OCI-LY3 (cell line): ENCODE measurements around the gene PLXNB3.

Experiments
- H2AFZ ChIP-seq: fragments of 200-600, 300-600 bp; shearing (Covaris generic); 2 replicates; pipeline ENCODE4 v1.6.0; 2014; ENCODE audit warnings: antibody characterized with exemption, low read depth, low read length
- H3K27ac ChIP-seq: fragments of 200-600, 300-600 bp; sonication (generic); 2 replicates; pipeline ENCODE4 v1.5.1; 2014; ENCODE audit warnings: mild to moderate bottlenecking, low read length, moderate library complexity, mixed read lengths
- H3K27me3 ChIP-seq: fragments of 200-600, 300-600 bp; sonication (generic); 2 replicates; pipeline ENCODE4 v1.6.1; 2014; ENCODE audit warnings: low read depth, low read length, mixed read lengths
- H3K36me3 ChIP-seq: fragments of 200-600, 300-600 bp; sonication (generic); replicated peaks from 2 replicates; pipeline ENCODE3; 2014; ENCODE audit warnings: low read depth, low read length, mixed read lengths
- H3K4me1 ChIP-seq: fragments of 300-600, 200-600 bp; sonication (generic); 2 replicates; pipeline ENCODE4 v1.6.1; 2014; ENCODE audit warnings: low read length, mixed read lengths
- H3K4me2 ChIP-seq: fragments of 200-600, 300-600 bp; sonication (generic); 2 replicates; pipeline ENCODE4 v1.6.1; 2014; ENCODE audit warnings: low read length, mixed read lengths
- H3K4me3 ChIP-seq: fragments of 300-600, 200-600 bp; sonication (generic); 2 replicates; pipeline ENCODE4 v1.5.1; 2014; ENCODE audit warnings: antibody characterized with exemption, mild to moderate bottlenecking, low read length, moderate library complexity
- H3K79me2 ChIP-seq: fragments of 300-600, 200-600 bp; shearing (Covaris generic); 2 replicates; pipeline ENCODE4 v1.6.1; 2014; ENCODE audit warnings: mild to moderate bottlenecking, low read length, mixed read lengths
- H3K9ac ChIP-seq: fragments of 300-600, 200-600 bp; shearing (Covaris generic); 2 replicates; pipeline ENCODE4 v1.6.0; 2014; ENCODE audit warnings: mild to moderate bottlenecking, low read length, moderate library complexity
- H3K9me3 ChIP-seq: fragments of 200-600, 300-600 bp; shearing (Covaris generic); 2 replicates; pipeline ENCODE4 v1.6.1; 2014; ENCODE audit warnings: low read length, mixed read lengths; ENCODE audit not compliant: insufficient read depth
- H4K20me1 ChIP-seq: fragments of 200-600, 300-600 bp; sonication (generic); 2 replicates; pipeline ENCODE4 v1.6.1; 2016; ENCODE audit warnings: low read length, mixed read lengths; ENCODE audit not compliant: insufficient read depth
- CTCF ChIP-seq: fragments of 200-600, 300-600 bp; sonication (generic); IDR thresholded peaks from 2 replicates; pipeline ENCODE4 v1.5.1; 2014; ENCODE audit warnings: antibody characterized with exemption, low read length, low read depth
- EZH2phosphoT487 ChIP-seq: fragments of 200-600 bp; shearing (Covaris generic); IDR thresholded peaks from 2 replicates; pipeline ENCODE4 v1.6.1; 2018; ENCODE audit warnings: antibody characterized with exemption, mixed run types, low read depth

Gene PLXNB3

GRCh38 chrX:153802513-153803045 is 38.5 kb downstream of the PLXNB3 start:
- no peaks in the 10 kb centered on the region for H3K4me1 ChIP-seq
- H3K9me3 ChIP-seq = no peaks in the 10 kb centered on the region
- TF ChIP-seq EZH2phosphoT487 (no peak), CTCF (no peak)
- H3K27ac ChIP-seq = no peak overlapping the region
- H3K4me2 ChIP-seq = no peak overlapping the region
- no peaks in the 10 kb centered on the region for H3K27me3 ChIP-seq
- H3K36me3 ChIP-seq = peaks cover 6% of the 10 kb centered on the region
- no peak overlapping the region for H3K4me3 ChIP-seq
- no peak overlapping the region for H3K9ac ChIP-seq
- H2AFZ ChIP-seq = no peak overlapping the region
- H4K20me1 ChIP-seq = no peaks in the 10 kb centered on the region
- H3K79me2 ChIP-seq = no peaks in the 10 kb centered on the region; the same call in 1 of the 2 replicates

GRCh38 chrX:153803211-153804099 is 39.4 kb downstream of the PLXNB3 start:
- Histone ChIP-seq H3K79me2 (no peaks in the 10 kb centered on the region), H3K27me3 (no peaks in the 10 kb centered on the region), H3K4me3 (no peak overlapping the region), H2AFZ (no peak overlapping the region), H3K4me1 (no peaks in the 10 kb centered on the region), H3K36me3 (peaks cover 4% of the 10 kb centered on the region), H3K9ac (no peak overlapping the region), H3K4me2 (no peak overlapping the region), H3K9me3 (no peaks in the 10 kb centered on the region), H3K27ac (no peak overlapping the region), H4K20me1 (no peaks in the 10 kb centered on the region)
- TF ChIP-seq CTCF (no peak), EZH2phosphoT487 (no peak)

- no peaks in the 10 kb centered on the region for H3K4me1 ChIP-seq
- no peaks in the 10 kb centered on the region for H3K9me3 ChIP-seq
- H3K27ac ChIP-seq = no peak overlapping the region
- no peaks in the 10 kb centered on the region for H4K20me1 ChIP-seq
- H2AFZ ChIP-seq = no peak overlapping the region
- no peak overlapping the region for H3K4me3 ChIP-seq
- no peaks in the 10 kb centered on the region for H3K79me2 ChIP-seq
- TF ChIP-seq EZH2phosphoT487 (no peak), CTCF (no peak)
- no peaks in the 10 kb centered on the region for H3K27me3 ChIP-seq
- no peak overlapping the region for H3K9ac ChIP-seq
- H3K36me3 ChIP-seq = no peaks in the 10 kb centered on the region
- H3K4me2 ChIP-seq = no peak overlapping the region
Observed at GRCh38 chrX:153804100-153804595, 40.1 kb downstream of the PLXNB3 start.

- Histone ChIP-seq H3K27ac (no peak overlapping the region), H4K20me1 (no peaks in the 10 kb centered on the region), H3K36me3 (no peaks in the 10 kb centered on the region), H3K4me2 (no peak overlapping the region), H3K27me3 (no peaks in the 10 kb centered on the region), H3K4me1 (no peaks in the 10 kb centered on the region), H3K9me3 (no peaks in the 10 kb centered on the region), H3K79me2 (no peaks in the 10 kb centered on the region), H2AFZ (no peak overlapping the region), H3K4me3 (no peak overlapping the region), H3K9ac (no peak overlapping the region)
- TF ChIP-seq EZH2phosphoT487 (no peak), CTCF (no peak)
Observed at GRCh38 chrX:153804621-153805020, 40.6 kb downstream of the PLXNB3 start.
